GM06990 (cell line): ENCODE data around the gene LMX1A.

ENCODE experiments used
- DNase-seq: peaks from one replicate; pipeline ENCODE4 v3.0.0-alpha.2; 2011; ENCODE audit not compliant: insufficient read length; ENCODE audit errors: extremely low read depth
- H3K27me3 ChIP-seq: replicated peaks from 2 replicates; pipeline ENCODE4 v1.6.0; 2011; ENCODE audit warnings: low read length; ENCODE audit not compliant: control insufficient read depth, insufficient read depth
- H3K36me3 ChIP-seq: 2 replicates; pipeline ENCODE4 v1.5.1; 2011; ENCODE audit warnings: low read length; ENCODE audit not compliant: control insufficient read depth, insufficient read depth
- H3K4me3 ChIP-seq: replicated peaks from 2 replicates; pipeline ENCODE4 v1.5.1; 2011; ENCODE audit warnings: low read depth, mild to moderate bottlenecking, control low read depth, low read length
- CTCF ChIP-seq: IDR thresholded peaks from 2 replicates; pipeline ENCODE4 v1.5.1; 2011; ENCODE audit warnings: low read length, control low read depth, mild to moderate bottlenecking, inconsistent platforms; ENCODE audit not compliant: insufficient read depth, poor library complexity, severe bottlenecking

LMX1A gene

GRCh38 chr1:165281207-165281901 lies 75.2 kb downstream of the LMX1A start:
- no peak overlapping the region for H3K4me3 ChIP-seq
- H3K36me3 ChIP-seq: no peaks in the 10 kb centered on the region
- no peak for TF ChIP-seq CTCF
- no peaks in the 10 kb centered on the region; the same call in 1 of the 2 replicates for H3K27me3 ChIP-seq
- DNase-seq: no peak

GRCh38 chr1:165279882-165280281 lies 76.6 kb downstream of the LMX1A start:
- no peaks in the 10 kb centered on the region for H3K27me3 ChIP-seq
- no peak for TF ChIP-seq CTCF

GRCh38 chr1:165276314-165276713 lies 80.2 kb downstream of the LMX1A start:
- Histone ChIP-seq H3K4me3 (no peak overlapping the region), H3K36me3 (no peaks in the 10 kb centered on the region), H3K27me3 (no peaks in the 10 kb centered on the region)
- TF ChIP-seq CTCF: no peak
- DNase-seq: no peak

More at GRCh38 chr1:165279882-165280281, 76.6 kb downstream of the LMX1A start:
- Histone ChIP-seq H3K4me3 (no peak overlapping the region), H3K36me3 (no peaks in the 10 kb centered on the region)
- no peak for DNase-seq

- H3K36me3 ChIP-seq: no peaks in the 10 kb centered on the region
- no peak overlapping the region for H3K4me3 ChIP-seq
- no peak for DNase-seq
- TF ChIP-seq CTCF: no peak
- H3K27me3 ChIP-seq: no peaks in the 10 kb centered on the region
Observed at GRCh38 chr1:165265196-165265838, 91.2 kb downstream of the LMX1A start.

- TF ChIP-seq CTCF: no peak
- no peaks in the 10 kb centered on the region for H3K36me3 ChIP-seq
- no peaks in the 10 kb centered on the region for H3K27me3 ChIP-seq
- H3K4me3 ChIP-seq: no peak overlapping the region
- DNase-seq: no peak
Observed at GRCh38 chr1:165259706-165260428, 96.6 kb downstream of the LMX1A start.
